Measurements from ENCODE around the gene PLD4.

GRCh38 chr14:104938960-104939359 is 14.3 kb downstream of the PLD4 start:
- TF ChIP-seq CTCF (IDR thresholded peaks at IDR 0.05; ENCODE audit: poor library complexity) (no peak), EZH2 (IDR thresholded peaks at IDR 0.05; ENCODE audit: borderline replicate concordance) (no peak), EZH2phosphoT487 (IDR thresholded peaks at IDR 0.05; ENCODE audit: low read depth, severe bottlenecking, unreplicated experiment) (no peak)
